Measurements from ENCODE around the gene ADAMTSL2. TPM values are rescaled to one million over a fixed set of nuclear protein-coding genes. Genes with fewer than 3 reads are reported as not detected.

Gene ADAMTSL2
- polyA plus RNA-seq, 1 donor (not counting 4 experiments of a cell fraction or from before 2014, with no cell fraction given), result not detected

GRCh38 chr9:133492061-133493021 lies 42.2 kb upstream of the ADAMTSL2 start:
- no peak for TF ChIP-seq EZH2 (IDR thresholded peaks at IDR 0.05; ENCODE audit: low read length)
- TF ChIP-seq, protein P1, sequence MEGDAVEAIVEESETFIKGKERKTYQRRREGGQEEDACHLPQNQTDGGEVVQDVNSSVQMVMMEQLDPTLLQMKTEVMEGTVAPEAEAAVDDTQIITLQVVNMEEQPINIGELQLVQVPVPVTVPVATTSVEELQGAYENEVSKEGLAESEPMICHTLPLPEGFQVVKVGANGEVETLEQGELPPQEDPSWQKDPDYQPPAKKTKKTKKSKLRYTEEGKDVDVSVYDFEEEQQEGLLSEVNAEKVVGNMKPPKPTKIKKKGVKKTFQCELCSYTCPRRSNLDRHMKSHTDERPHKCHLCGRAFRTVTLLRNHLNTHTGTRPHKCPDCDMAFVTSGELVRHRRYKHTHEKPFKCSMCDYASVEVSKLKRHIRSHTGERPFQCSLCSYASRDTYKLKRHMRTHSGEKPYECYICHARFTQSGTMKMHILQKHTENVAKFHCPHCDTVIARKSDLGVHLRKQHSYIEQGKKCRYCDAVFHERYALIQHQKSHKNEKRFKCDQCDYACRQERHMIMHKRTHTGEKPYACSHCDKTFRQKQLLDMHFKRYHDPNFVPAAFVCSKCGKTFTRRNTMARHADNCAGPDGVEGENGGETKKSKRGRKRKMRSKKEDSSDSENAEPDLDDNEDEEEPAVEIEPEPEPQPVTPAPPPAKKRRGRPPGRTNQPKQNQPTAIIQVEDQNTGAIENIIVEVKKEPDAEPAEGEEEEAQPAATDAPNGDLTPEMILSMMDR (optimal IDR thresholded peaks at IDR 0.05 in 1 of 3, IDR thresholded peaks at IDR 0.05 in 1 of 3, conservative IDR thresholded peaks at IDR 0.05 in 1 of 3; ENCODE audit: extremely low read depth in 1 of 3, insufficient read depth in 2 of 3, low read length in 3 of 3), result no peak
- H3K79me2 ChIP-seq (ENCODE audit: control insufficient read depth, insufficient read depth, low read length), result no peaks in the 10 kb centered on the region

DNA sequence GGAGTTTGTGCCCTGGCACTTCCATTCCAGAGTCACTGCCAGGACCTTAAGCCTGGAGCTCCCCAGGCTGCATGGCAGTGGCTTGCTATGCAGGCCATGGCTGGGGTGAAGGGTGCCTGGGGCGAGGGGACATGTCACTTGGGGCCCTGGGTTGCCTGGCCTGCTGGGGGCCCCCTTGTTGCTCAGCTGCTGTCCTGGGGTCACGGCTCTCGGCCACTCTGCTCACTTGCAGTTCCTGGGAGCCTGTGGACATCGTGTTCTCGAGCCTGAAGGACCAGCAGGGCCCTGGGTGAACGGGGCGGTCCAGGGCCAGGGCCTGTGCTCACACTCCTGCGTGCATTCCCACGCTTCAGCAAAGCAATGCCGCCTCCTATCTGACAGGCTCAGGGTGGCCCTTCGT lies 41.1 kb upstream of the ADAMTSL2 start:
- H3K9ac ChIP-seq (ENCODE audit: control insufficient read depth, extremely low read depth, insufficient read depth, low read length), result no peak overlapping the region
- H3K4me2 ChIP-seq (ENCODE audit: control insufficient read depth, extremely low read depth, insufficient read depth, low read depth, low read length), result no peak overlapping the region
- H3K9me1 ChIP-seq (ENCODE audit: control insufficient read depth, extremely low read depth, insufficient read depth, low read length), result no peaks in the 10 kb centered on the region
- peaks cover 14% of the 10 kb centered on the region for H3K27me3 ChIP-seq (ENCODE audit: control insufficient read depth, extremely low read depth, insufficient read depth, low read length)
- H3K36me3 ChIP-seq (ENCODE audit: control insufficient read depth in 2 of 2, extremely low read depth in 1 of 2, insufficient read depth in 2 of 2, low read length in 2 of 2), result no peaks in the 10 kb centered on the region
- no peaks in the 10 kb centered on the region for H3K9me3 ChIP-seq (ENCODE audit: control insufficient read depth, low read depth, low read length)
- peaks cover 12% of the 10 kb centered on the region for H3K4me1 ChIP-seq (ENCODE audit: control insufficient read depth, extremely low read depth, insufficient read depth, low read length)
- H3K4me3 ChIP-seq (ENCODE audit: control insufficient read depth in 2 of 3, extremely low read depth in 1 of 3, insufficient read depth in 2 of 3, low read depth in 1 of 3, low read length in 3 of 3), result no peak overlapping the region
- TF ChIP-seq, protein P1 (optimal IDR thresholded peaks at IDR 0.05 in 1 of 3, IDR thresholded peaks at IDR 0.05 in 1 of 3, conservative IDR thresholded peaks at IDR 0.05 in 1 of 3; ENCODE audit: extremely low read depth in 1 of 3, insufficient read depth in 2 of 3, low read length in 3 of 3), result no peak
- TF ChIP-seq EZH2 (IDR thresholded peaks at IDR 0.05; ENCODE audit: low read length), result no peak
- no peaks in the 10 kb centered on the region for H4K20me1 ChIP-seq (ENCODE audit: control insufficient read depth, extremely low read depth, insufficient read depth, low read length)
- FAIRE-seq, result no peak
- no peak for DNase-seq (ENCODE audit: low read depth, low spot score)
- dilution Hi-C loops (cut with MboI; ENCODE audit: extremely low pct_ligation_motif_present, low sequenced_read_pairs), result no loop called here
- no peak overlapping the region for H3K27ac ChIP-seq (ENCODE audit: control insufficient read depth, insufficient read depth, low read length)
- no peaks in the 10 kb centered on the region for H3K79me2 ChIP-seq (ENCODE audit: control insufficient read depth, insufficient read depth, low read length)
- no peak overlapping the region for H2AFZ ChIP-seq (ENCODE audit: control insufficient read depth, low read length)

More at GRCh38 chr9:133492061-133493021, 42.2 kb upstream of the ADAMTSL2 start:
- Histone ChIP-seq H3K4me3 (ENCODE audit: control insufficient read depth in 2 of 3, extremely low read depth in 1 of 3, insufficient read depth in 2 of 3, low read depth in 1 of 3, low read length in 3 of 3) (no peak overlapping the region), H3K9ac (ENCODE audit: control insufficient read depth, extremely low read depth, insufficient read depth, low read length) (peak overlapping the region; percentile 15), H3K27ac (ENCODE audit: control insufficient read depth, insufficient read depth, low read length) (peak overlapping the region; percentile 26), H3K36me3 (ENCODE audit: control insufficient read depth in 2 of 2, extremely low read depth in 1 of 2, insufficient read depth in 2 of 2, low read length in 2 of 2) (no peaks in the 10 kb centered on the region), H3K27me3 (ENCODE audit: control insufficient read depth, extremely low read depth, insufficient read depth, low read length) (peaks cover 18% of the 10 kb centered on the region), H4K20me1 (ENCODE audit: control insufficient read depth, extremely low read depth, insufficient read depth, low read length) (no peaks in the 10 kb centered on the region), H3K9me1 (ENCODE audit: control insufficient read depth, extremely low read depth, insufficient read depth, low read length) (no peaks in the 10 kb centered on the region), H3K4me2 (ENCODE audit: control insufficient read depth, extremely low read depth, insufficient read depth, low read depth, low read length) (peak overlapping the region; percentile 20), H3K4me1 (ENCODE audit: control insufficient read depth, extremely low read depth, insufficient read depth, low read length) (peaks cover 12% of the 10 kb centered on the region), H2AFZ (ENCODE audit: control insufficient read depth, low read length) (peak overlapping the region; percentile 53), H3K9me3 (ENCODE audit: control insufficient read depth, low read depth, low read length) (no peaks in the 10 kb centered on the region)
- DNase-seq (ENCODE audit: low read depth, low spot score), result no peak
- FAIRE-seq, result no peak
- dilution Hi-C loops (cut with MboI; ENCODE audit: extremely low pct_ligation_motif_present, low sequenced_read_pairs), result no loop called here
